Keratinocyte (primary cell): ENCODE measurements around the gene TRIM6. TPM values are rescaled to one million over a fixed set of nuclear protein-coding genes. Genes with fewer than 3 reads are reported as not detected.

Source experiments
- DNase-seq: peaks from one replicate; pipeline ENCODE4 v3.0.0-alpha.2; 2011; ENCODE audit warnings: low read depth, missing footprints, low spot score
- FAIRE-seq: peaks from 2 replicates; lab custom pipeline; 2011; peaks lifted over from hg19 to GRCh38; lab: Jason Lieb, UNC
- H2AFZ ChIP-seq: 2 replicates; pipeline ENCODE4 v1.6.0; 2012; ENCODE audit warnings: low read length, control low read depth, inconsistent platforms; ENCODE audit not compliant: control insufficient read depth
- H3K27ac ChIP-seq: 2 replicates; pipeline ENCODE4 v1.5.1; 2011; ENCODE audit warnings: low read length; ENCODE audit not compliant: control insufficient read depth, insufficient read depth
- H3K27me3 ChIP-seq: 3 replicates; pipeline ENCODE4 v1.6.0; 2011; ENCODE audit warnings: low read length; ENCODE audit not compliant: control insufficient read depth, insufficient read depth; ENCODE audit errors: extremely low read depth
- H3K36me3 ChIP-seq, 2 experiments: 2 replicates in 1 of 2; 3 replicates in 1 of 2; pipeline ENCODE4 v1.5.1; 2011; ENCODE audit warnings: low read length in 2 of 2, mild to moderate bottlenecking in 1 of 2; ENCODE audit not compliant: control insufficient read depth in 2 of 2, insufficient read depth in 2 of 2; ENCODE audit errors: extremely low read depth in 1 of 2
- H3K4me1 ChIP-seq: 3 replicates; pipeline ENCODE4 v1.5.1; 2011; ENCODE audit warnings: low read length; ENCODE audit not compliant: control insufficient read depth, insufficient read depth; ENCODE audit errors: extremely low read depth
- H3K4me2 ChIP-seq: 3 replicates; pipeline ENCODE4 v1.6.0; 2011; ENCODE audit warnings: low read depth, low read length; ENCODE audit not compliant: control insufficient read depth, insufficient read depth; ENCODE audit errors: extremely low read depth
- H3K4me3 ChIP-seq, 3 experiments: fragments of 200-600 bp in 1 of 3; sonication (generic) in 1 of 3; 2 replicates in 2 of 3; 3 replicates in 1 of 3; pipeline ENCODE4 v1.5.1; 2011 to 2016; ENCODE audit warnings: low read length in 3 of 3, mild to moderate bottlenecking in 3 of 3, control low read depth in 2 of 3, inconsistent platforms in 1 of 3, low read depth in 1 of 3, mixed read lengths in 1 of 3, mixed run types in 1 of 3, moderate library complexity in 1 of 3; ENCODE audit not compliant: control insufficient read depth in 2 of 3, insufficient read depth in 2 of 3; ENCODE audit errors: extremely low read depth in 1 of 3
- H3K79me2 ChIP-seq: 2 replicates; pipeline ENCODE4 v1.6.0; 2012; ENCODE audit warnings: low read length; ENCODE audit not compliant: control insufficient read depth, insufficient read depth
- H3K9ac ChIP-seq: 3 replicates; pipeline ENCODE4 v1.6.0; 2011; ENCODE audit warnings: low read length; ENCODE audit not compliant: control insufficient read depth, insufficient read depth; ENCODE audit errors: extremely low read depth
- H3K9me1 ChIP-seq: 3 replicates; pipeline ENCODE4 v1.6.0; 2011; ENCODE audit warnings: low read length; ENCODE audit not compliant: control insufficient read depth, insufficient read depth; ENCODE audit errors: extremely low read depth
- H3K9me3 ChIP-seq: 2 replicates; pipeline ENCODE4 v1.5.1; 2012; ENCODE audit warnings: low read depth, low read length; ENCODE audit not compliant: control insufficient read depth
- H4K20me1 ChIP-seq: 3 replicates; pipeline ENCODE4 v1.6.0; 2011; ENCODE audit warnings: low read length; ENCODE audit not compliant: control insufficient read depth, insufficient read depth; ENCODE audit errors: extremely low read depth
- EZH2 ChIP-seq: IDR thresholded peaks from one replicate; pipeline ENCODE4 v1.6.1; 2012; ENCODE audit warnings: inconsistent platforms, mild to moderate bottlenecking, low read length, moderate library complexity
- dilution Hi-C: fragments of 300-500 bp; cut with MboI; formaldehyde crosslinking; loops from one replicate; pipeline ENCODE4 v1.7.0; 2020; ENCODE audit warnings: low sequenced_read_pairs; ENCODE audit not compliant: extremely low pct_ligation_motif_present
- polyA plus RNA-seq, 5 experiments: library from polyadenylated mRNA; depleted of rRNA in 3 of 5; stranded (reverse) in 3 of 5; stranded (forward) in 1 of 5; unstranded in 1 of 5; fragments of >200 nt; gene quantifications; 1 replicate in 1 of 5; 2 replicates in 3 of 5; 3 replicates in 1 of 5; pipeline versions ENCODE4 v1.2.1 to v1.2.3, GENCODE V29; 2011 to 2012; ENCODE audit warnings: missing spikeins in 2 of 5, low read depth in 1 of 5, low replicate concordance in 1 of 5
- TF ChIP-seq, protein P1 (sequence below), 3 experiments: IDR thresholded peaks in 1 of 3; conservative IDR thresholded peaks in 1 of 3; optimal IDR thresholded peaks in 1 of 3; 2 replicates in 2 of 3; 3 replicates in 1 of 3; pipeline versions ENCODE3 to v1.5.1; 2011; ENCODE audit warnings: low read length in 3 of 3, mild to moderate bottlenecking in 3 of 3, moderate library complexity in 2 of 3, control low read depth in 1 of 3, inconsistent platforms in 1 of 3; ENCODE audit not compliant: insufficient read depth in 2 of 3; ENCODE audit errors: extremely low read depth in 1 of 3

Gene TRIM6
- polyA plus RNA-seq, 1 donor (not counting 4 experiments of a cell fraction or from before 2014, with no cell fraction given), result 5.2 TPM

DNA sequence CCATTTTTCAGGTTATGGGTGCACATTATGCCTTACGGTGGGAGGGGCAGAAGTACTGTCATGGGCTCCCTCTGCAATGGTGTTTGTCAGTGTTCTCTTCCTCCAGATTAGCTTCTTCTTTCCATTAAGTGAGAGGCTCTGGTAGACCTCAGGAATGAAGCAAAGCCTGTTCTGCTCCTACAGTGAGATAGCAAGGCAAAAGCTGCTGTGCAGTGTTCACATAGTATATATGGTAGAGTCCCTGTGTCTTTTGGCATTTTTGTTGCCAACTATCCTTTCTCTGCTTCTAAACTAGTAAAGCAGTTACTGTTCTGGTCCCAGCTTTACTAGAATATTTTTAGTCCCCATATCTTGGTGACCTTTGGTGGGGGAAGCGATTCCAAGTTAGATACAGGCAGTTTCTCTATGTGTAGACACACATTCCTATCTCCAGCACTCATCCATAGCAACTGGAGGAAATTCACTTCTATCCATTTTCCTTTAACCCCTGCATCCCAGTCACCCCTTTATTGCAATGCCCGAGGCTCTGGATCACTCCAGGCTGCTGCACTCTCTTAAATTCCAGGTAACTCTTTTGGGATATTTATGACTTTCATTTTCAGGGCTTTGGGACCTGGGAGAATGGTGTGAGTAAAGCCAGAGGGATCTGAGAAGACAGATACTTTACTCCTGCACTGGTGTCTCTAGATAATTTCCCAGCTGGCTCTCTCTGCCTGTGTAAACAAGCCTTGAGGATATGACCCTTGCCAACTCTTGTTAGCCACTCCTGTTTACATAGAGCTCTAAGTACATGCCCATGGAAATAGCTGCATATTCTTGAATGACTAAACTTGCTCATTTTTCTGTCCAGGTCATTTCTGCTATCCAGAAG is 24.4 kb downstream of the TRIM6 start:
- Histone ChIP-seq H3K79me2 (no peaks in the 10 kb centered on the region), H2AFZ (peak overlapping the region; percentile 29), H3K4me2 (peak overlapping the region; percentile 82), H3K27me3 (no peaks in the 10 kb centered on the region), H3K9me3 (no peaks in the 10 kb centered on the region), H3K9ac (peak overlapping the region; percentile 50), H4K20me1 (no peaks in the 10 kb centered on the region), H3K4me3 (peak overlapping the region; percentile 18 to 61 (median 54)), H3K4me1 (peaks cover 51% of the 10 kb centered on the region), H3K36me3 (no peaks in the 10 kb centered on the region), H3K9me1 (no peaks in the 10 kb centered on the region), H3K27ac (peak overlapping the region; percentile 88)
- FAIRE-seq, result peak; percentile 83
- TF ChIP-seq, protein P1, sequence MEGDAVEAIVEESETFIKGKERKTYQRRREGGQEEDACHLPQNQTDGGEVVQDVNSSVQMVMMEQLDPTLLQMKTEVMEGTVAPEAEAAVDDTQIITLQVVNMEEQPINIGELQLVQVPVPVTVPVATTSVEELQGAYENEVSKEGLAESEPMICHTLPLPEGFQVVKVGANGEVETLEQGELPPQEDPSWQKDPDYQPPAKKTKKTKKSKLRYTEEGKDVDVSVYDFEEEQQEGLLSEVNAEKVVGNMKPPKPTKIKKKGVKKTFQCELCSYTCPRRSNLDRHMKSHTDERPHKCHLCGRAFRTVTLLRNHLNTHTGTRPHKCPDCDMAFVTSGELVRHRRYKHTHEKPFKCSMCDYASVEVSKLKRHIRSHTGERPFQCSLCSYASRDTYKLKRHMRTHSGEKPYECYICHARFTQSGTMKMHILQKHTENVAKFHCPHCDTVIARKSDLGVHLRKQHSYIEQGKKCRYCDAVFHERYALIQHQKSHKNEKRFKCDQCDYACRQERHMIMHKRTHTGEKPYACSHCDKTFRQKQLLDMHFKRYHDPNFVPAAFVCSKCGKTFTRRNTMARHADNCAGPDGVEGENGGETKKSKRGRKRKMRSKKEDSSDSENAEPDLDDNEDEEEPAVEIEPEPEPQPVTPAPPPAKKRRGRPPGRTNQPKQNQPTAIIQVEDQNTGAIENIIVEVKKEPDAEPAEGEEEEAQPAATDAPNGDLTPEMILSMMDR (optimal IDR thresholded peaks at IDR 0.05 in 1 of 3, IDR thresholded peaks at IDR 0.05 in 1 of 3, conservative IDR thresholded peaks at IDR 0.05 in 1 of 3; ENCODE audit: extremely low read depth in 1 of 3, insufficient read depth in 2 of 3, low read length in 3 of 3), result no peak
- no peak for TF ChIP-seq EZH2
- dilution Hi-C loops, result no loop called here
- DNase-seq, result no peak

DNA sequence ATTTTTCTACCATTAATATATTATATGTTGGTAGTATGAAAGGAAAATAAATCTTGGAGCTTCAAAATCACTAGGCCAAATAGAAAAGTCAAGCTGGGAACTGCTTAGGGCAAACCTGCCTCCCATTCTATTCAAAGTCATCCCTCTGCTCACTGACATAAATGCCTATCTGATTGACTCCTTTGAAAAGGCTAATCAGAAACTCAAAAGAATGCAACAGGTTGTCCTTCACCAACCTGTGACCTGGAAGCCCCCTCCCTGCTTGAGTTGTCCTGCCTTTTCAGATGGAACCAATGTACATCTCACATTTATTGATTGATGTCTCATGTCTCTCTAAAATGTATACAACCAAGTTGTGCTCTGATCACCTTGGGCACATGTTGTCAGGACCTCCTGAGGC is 25.1 kb downstream of the TRIM6 start:
- H3K9ac ChIP-seq, result peak overlapping the region; percentile 50
- H3K36me3 ChIP-seq, result no peaks in the 10 kb centered on the region
- no peak overlapping the region for H2AFZ ChIP-seq
- DNase-seq (no peak), FAIRE-seq (no peak)
- dilution Hi-C loops, result no loop called here
- no peaks in the 10 kb centered on the region for H3K9me1 ChIP-seq
- peak overlapping the region; percentile 82 for H3K4me2 ChIP-seq
- peak overlapping the region in 1 of 3 experiments; percentile 61 for H3K4me3 ChIP-seq
- TF ChIP-seq, protein P1 (optimal IDR thresholded peaks at IDR 0.05 in 1 of 3, IDR thresholded peaks at IDR 0.05 in 1 of 3, conservative IDR thresholded peaks at IDR 0.05 in 1 of 3; ENCODE audit: extremely low read depth in 1 of 3, insufficient read depth in 2 of 3, low read length in 3 of 3), result no peak
- no peak for TF ChIP-seq EZH2
- no peaks in the 10 kb centered on the region for H3K9me3 ChIP-seq
- H4K20me1 ChIP-seq, result no peaks in the 10 kb centered on the region
- H3K27me3 ChIP-seq, result no peaks in the 10 kb centered on the region
- peaks cover 52% of the 10 kb centered on the region for H3K4me1 ChIP-seq
- H3K79me2 ChIP-seq, result no peaks in the 10 kb centered on the region
- peak overlapping the region; percentile 88 for H3K27ac ChIP-seq
